ENCODE measurements around the gene RTN4RL2.

The RTN4RL2 gene

GRCh38 chr11:57474803-57475115, 14.4 kb downstream of the RTN4RL2 start:
- no peak for TF ChIP-seq CTCF (IDR thresholded peaks at IDR 0.05; ENCODE audit: low read depth, low read length)
- H3K4me3 ChIP-seq (ENCODE audit: low read depth, low read length), result no peak overlapping the region
- in situ Hi-C loops (cut with HindIII; ENCODE audit: low sequenced_read_pairs), result no loop called here
- no peak for DNase-seq (ENCODE audit: low read depth, low spot score)

GRCh38 chr11:57475191-57475590, 14.9 kb downstream of the RTN4RL2 start:
- H3K4me3 ChIP-seq (ENCODE audit: low read depth, low read length), result no peak overlapping the region
- no peak for TF ChIP-seq CTCF (IDR thresholded peaks at IDR 0.05; ENCODE audit: low read depth, low read length)
- in situ Hi-C loops (cut with HindIII; ENCODE audit: low sequenced_read_pairs), result no loop called here
- DNase-seq (ENCODE audit: low read depth, low spot score), result no peak

GRCh38 chr11:57475671-57476046, 15.3 kb downstream of the RTN4RL2 start:
- H3K4me3 ChIP-seq (ENCODE audit: low read depth, low read length), result no peak overlapping the region
- in situ Hi-C loops (cut with HindIII; ENCODE audit: low sequenced_read_pairs), result no loop called here
- no peak for DNase-seq (ENCODE audit: low read depth, low spot score)
- no peak for TF ChIP-seq CTCF (IDR thresholded peaks at IDR 0.05; ENCODE audit: low read depth, low read length)

- DNase-seq (ENCODE audit: low read depth, low spot score), result no peak
- in situ Hi-C loops (cut with HindIII; ENCODE audit: low sequenced_read_pairs), result no loop called here
- TF ChIP-seq CTCF (IDR thresholded peaks at IDR 0.05; ENCODE audit: low read depth, low read length), result no peak
- H3K4me3 ChIP-seq (ENCODE audit: low read depth, low read length), result no peak overlapping the region
These were observed 15.9 kb downstream of the RTN4RL2 start for GRCh38 chr11:57476047-57476756.

GRCh38 chr11:57476757-57477506, 16.6 kb downstream of the RTN4RL2 start:
- peak; percentile 40 for TF ChIP-seq CTCF (IDR thresholded peaks at IDR 0.05; ENCODE audit: low read depth, low read length)
- DNase-seq (ENCODE audit: low read depth, low spot score), result no peak
- H3K4me3 ChIP-seq (ENCODE audit: low read depth, low read length), result no peak overlapping the region
- in situ Hi-C loops (cut with HindIII; ENCODE audit: low sequenced_read_pairs), result no loop called here

GRCh38 chr11:57477507-57478189, 17.3 kb downstream of the RTN4RL2 start:
- in situ Hi-C loops (cut with HindIII; ENCODE audit: low sequenced_read_pairs), result no loop called here
- no peak for DNase-seq (ENCODE audit: low read depth, low spot score)
- no peak for TF ChIP-seq CTCF (IDR thresholded peaks at IDR 0.05; ENCODE audit: low read depth, low read length)

More at GRCh38 chr11:57477507-57478189, 17.3 kb downstream of the RTN4RL2 start:
- H3K4me3 ChIP-seq (ENCODE audit: low read depth, low read length), result no peak overlapping the region
